Thyroid gland (tissue), 4 donors: Measurements from ENCODE around the gene NECTIN1. TPM values are rescaled to one million over a fixed set of nuclear protein-coding genes. Genes with fewer than 3 reads are reported as not detected.

Experiments
- DNase-seq, 2 donors: peaks; one replicate each; pipeline ENCODE4 v3.0.0-alpha.2; 2019
- H3K27ac ChIP-seq, 3 donors: fragments of 200-600 bp; sonication (generic); 1 replicate in 2 of 3; 2 replicates in 1 of 3; pipeline ENCODE4 v1.5.1; 2016 to 2019; ENCODE audit warnings: mild to moderate bottlenecking in 1 of 3, moderate library complexity in 1 of 3
- H3K27me3 ChIP-seq: fragments of 200-600 bp; sonication (generic); one replicate; pipeline ENCODE4 v1.5.1; 2019
- H3K36me3 ChIP-seq, 2 donors: fragments of 200-600 bp; sonication (generic); one replicate each; pipeline ENCODE4 v1.5.1; 2016 to 2019
- H3K4me1 ChIP-seq, 2 donors: fragments of 200-600 bp; sonication (generic); one replicate each; pipeline ENCODE4 v1.5.1; 2017 to 2019
- H3K4me3 ChIP-seq, 3 donors: fragments of 200-600 bp; sonication (generic); replicated peaks in 1 of 3; 1 replicate in 2 of 3; 2 replicates in 1 of 3; pipeline ENCODE4 v1.5.1; 2016; ENCODE audit warnings: mild to moderate bottlenecking in 1 of 3
- H3K9me3 ChIP-seq: fragments of 200-600 bp; sonication (generic); one replicate; pipeline ENCODE4 v1.5.1; 2017
- POLR2A ChIP-seq, 2 donors: fragments of 450-650 bp; IDR thresholded peaks; one replicate each; pipeline ENCODE4 v1.6.1; 2017; ENCODE audit warnings: antibody characterized with exemption in 2 of 2, mild to moderate bottlenecking in 2 of 2, moderate library complexity in 1 of 2
- WGBS, 2 donors: methylation state at CpG; one replicate each; pipeline ENCODE4 v1.1.5; 2017; 5-methylcytosine and 5-hydroxymethylcytosine counted together
- intact Hi-C: fragments of 100-400 bp; cut with DNase I; formaldehyde crosslinking; loops from one replicate; pipeline ENCODE4 v1.15.1; 2023
- total RNA-seq, 4 donors: library from RNA; depleted of rRNA; stranded (reverse); fragments of >200 nt; gene quantifications; one replicate each; pipeline ENCODE4 v1.2.3, GENCODE V29; 2016
- TF ChIP-seq, protein P1 (sequence below), 6 experiments: fragments of 200-600 bp in 3 of 6; fragments of 450-650 bp in 3 of 6; sonication (generic) in 3 of 6; IDR thresholded peaks; one replicate each; pipeline ENCODE4 v1.5.1; 2016 to 2019; ENCODE audit warnings: antibody characterized with exemption in 6 of 6, mild to moderate bottlenecking in 2 of 6, inconsistent platforms in 1 of 6, moderate library complexity in 1 of 6

The NECTIN1 gene
- total RNA-seq, 4 donors from 2014 or later, result 0.94 to 5.3 (median 2.3) TPM

DNA sequence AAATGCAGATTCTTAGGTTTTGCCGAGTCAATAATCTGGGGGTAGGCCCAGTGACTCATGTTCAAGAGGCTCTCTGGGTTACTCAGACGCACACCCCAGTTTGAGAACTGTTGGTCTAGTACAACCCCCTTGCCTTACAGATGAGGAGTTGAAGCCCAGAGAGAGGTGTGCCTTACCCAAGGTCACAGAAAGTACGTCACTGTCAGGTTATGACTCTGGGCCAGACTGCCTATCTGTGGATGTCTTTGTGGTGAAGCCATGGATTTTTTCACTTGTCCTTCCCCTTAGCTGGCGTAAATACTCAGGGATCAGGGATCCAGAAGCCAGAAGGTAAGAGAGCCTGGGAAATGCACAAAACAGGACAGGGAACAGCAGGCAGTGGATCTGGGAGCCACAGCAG lies 25.2 kb upstream of the NECTIN1 start:
- no peak overlapping the region for H3K4me3 ChIP-seq
- no peaks in the 10 kb centered on the region for H3K36me3 ChIP-seq
- H3K27ac ChIP-seq, result no peak overlapping the region
- H3K4me1 ChIP-seq, result no peaks in the 10 kb centered on the region
- no peaks in the 10 kb centered on the region for H3K27me3 ChIP-seq
- H3K9me3 ChIP-seq, result no peaks in the 10 kb centered on the region
- intact Hi-C loops, result no loop called here
- TF ChIP-seq, protein P1, sequence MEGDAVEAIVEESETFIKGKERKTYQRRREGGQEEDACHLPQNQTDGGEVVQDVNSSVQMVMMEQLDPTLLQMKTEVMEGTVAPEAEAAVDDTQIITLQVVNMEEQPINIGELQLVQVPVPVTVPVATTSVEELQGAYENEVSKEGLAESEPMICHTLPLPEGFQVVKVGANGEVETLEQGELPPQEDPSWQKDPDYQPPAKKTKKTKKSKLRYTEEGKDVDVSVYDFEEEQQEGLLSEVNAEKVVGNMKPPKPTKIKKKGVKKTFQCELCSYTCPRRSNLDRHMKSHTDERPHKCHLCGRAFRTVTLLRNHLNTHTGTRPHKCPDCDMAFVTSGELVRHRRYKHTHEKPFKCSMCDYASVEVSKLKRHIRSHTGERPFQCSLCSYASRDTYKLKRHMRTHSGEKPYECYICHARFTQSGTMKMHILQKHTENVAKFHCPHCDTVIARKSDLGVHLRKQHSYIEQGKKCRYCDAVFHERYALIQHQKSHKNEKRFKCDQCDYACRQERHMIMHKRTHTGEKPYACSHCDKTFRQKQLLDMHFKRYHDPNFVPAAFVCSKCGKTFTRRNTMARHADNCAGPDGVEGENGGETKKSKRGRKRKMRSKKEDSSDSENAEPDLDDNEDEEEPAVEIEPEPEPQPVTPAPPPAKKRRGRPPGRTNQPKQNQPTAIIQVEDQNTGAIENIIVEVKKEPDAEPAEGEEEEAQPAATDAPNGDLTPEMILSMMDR (IDR thresholded peaks at IDR 0.05), result no peak
- TF ChIP-seq POLR2A (IDR thresholded peaks at IDR 0.05), result no peak
- no peak for DNase-seq
- 89 to 93% methylated on average over 3 to 4 of the region's 4 CpGs for WGBS, 2 donors

DNA sequence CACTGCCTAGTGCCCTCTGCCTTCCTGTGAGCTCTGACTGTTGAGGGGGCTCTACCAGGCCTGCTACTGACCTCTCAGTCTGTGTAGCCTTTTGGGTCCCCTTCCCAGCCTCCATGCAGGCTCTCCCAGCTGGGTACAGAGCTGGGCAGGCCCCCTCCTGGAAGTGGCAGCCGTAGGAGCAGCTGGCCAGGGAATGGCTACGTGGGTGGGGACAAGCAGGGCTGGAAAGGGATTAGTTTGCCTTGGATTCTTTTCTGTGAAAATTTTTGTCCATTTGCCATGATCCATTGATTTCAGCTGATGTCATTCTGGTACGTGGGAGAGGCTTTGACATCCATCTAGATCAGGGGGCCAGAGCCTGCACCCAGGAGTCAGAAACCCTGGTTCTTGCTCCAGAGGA lies 23.9 kb upstream of the NECTIN1 start:
- Histone ChIP-seq H3K9me3 (no peaks in the 10 kb centered on the region), H3K4me3 (no peak overlapping the region), H3K4me1 (no peaks in the 10 kb centered on the region), H3K36me3 (no peaks in the 10 kb centered on the region), H3K27ac (no peak overlapping the region), H3K27me3 (no peaks in the 10 kb centered on the region)
- no peak for DNase-seq
- no peak for TF ChIP-seq POLR2A (IDR thresholded peaks at IDR 0.05)
- TF ChIP-seq, protein P1 (IDR thresholded peaks at IDR 0.05), result no peak
- WGBS, 2 donors, result 36 to 38% methylated on average over 3 of the region's 3 CpGs
- intact Hi-C loops, result no loop called here

DNA sequence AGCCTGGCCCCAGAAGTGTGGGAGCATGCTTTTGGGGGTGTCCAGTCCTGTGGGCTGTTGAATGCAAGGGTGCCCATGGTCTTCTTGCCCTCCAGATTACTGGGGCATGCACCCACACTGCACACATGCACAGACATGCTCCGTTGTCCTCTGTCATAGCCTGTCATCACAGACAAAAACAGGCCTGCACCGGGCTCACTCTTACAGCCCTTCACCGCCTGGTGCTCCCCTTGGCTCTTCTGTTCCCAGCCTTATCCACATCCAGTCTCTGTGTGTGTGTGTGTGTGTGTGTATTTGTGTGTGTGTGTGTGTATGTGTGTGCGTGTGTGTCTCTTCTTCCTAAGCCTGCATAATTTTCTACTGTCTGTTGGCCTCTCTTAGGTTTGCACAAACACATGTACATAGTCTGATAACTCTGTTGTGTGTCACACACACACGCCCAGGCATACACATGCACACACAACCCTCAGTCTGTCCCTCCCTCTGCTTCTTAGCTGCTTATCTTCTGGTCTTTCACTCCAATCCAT lies 23.4 kb upstream of the NECTIN1 start:
- Histone ChIP-seq H3K27ac (no peak overlapping the region), H3K9me3 (no peaks in the 10 kb centered on the region), H3K36me3 (no peaks in the 10 kb centered on the region), H3K27me3 (no peaks in the 10 kb centered on the region), H3K4me1 (no peaks in the 10 kb centered on the region), H3K4me3 (no peak overlapping the region)
- no peak for DNase-seq
- intact Hi-C loops, result no loop called here
- no peak for TF ChIP-seq POLR2A (IDR thresholded peaks at IDR 0.05)
- TF ChIP-seq, protein P1 (IDR thresholded peaks at IDR 0.05), result no peak
- WGBS, 2 donors, result 80 to 86% methylated on average over 5 of the region's 5 CpGs

DNA sequence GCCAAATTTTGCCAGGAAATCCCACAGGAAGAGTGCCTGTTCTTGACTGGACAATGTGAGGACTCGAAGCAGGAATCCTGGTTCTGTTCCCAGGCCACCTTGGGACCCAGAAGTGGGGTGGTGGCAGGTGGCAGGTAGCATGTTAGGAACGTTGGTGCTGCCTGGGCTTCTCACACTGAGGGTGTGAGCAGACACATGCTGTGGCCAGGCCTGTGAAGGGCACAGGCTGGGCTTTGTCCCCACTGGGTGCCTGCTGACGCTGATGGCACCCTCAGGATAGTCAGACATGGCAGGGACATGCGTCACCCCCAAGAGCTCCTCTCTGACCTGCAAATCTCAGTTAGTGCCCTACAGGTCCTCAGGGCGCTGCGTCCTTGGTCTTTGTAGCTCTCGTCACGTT lies 21.1 kb upstream of the NECTIN1 start:
- no peaks in the 10 kb centered on the region for H3K9me3 ChIP-seq
- intact Hi-C loops, result no loop called here
- H3K4me1 ChIP-seq, result no peaks in the 10 kb centered on the region
- H3K27ac ChIP-seq, result no peak overlapping the region
- WGBS, 2 donors, result 81 to 85% methylated on average over 7 to 8 of the region's 8 CpGs
- H3K27me3 ChIP-seq, result no peaks in the 10 kb centered on the region
- DNase-seq, result no peak
- no peaks in the 10 kb centered on the region for H3K36me3 ChIP-seq
- no peak for TF ChIP-seq POLR2A (IDR thresholded peaks at IDR 0.05)
- TF ChIP-seq, protein P1 (IDR thresholded peaks at IDR 0.05), result no peak
- no peak overlapping the region for H3K4me3 ChIP-seq

DNA sequence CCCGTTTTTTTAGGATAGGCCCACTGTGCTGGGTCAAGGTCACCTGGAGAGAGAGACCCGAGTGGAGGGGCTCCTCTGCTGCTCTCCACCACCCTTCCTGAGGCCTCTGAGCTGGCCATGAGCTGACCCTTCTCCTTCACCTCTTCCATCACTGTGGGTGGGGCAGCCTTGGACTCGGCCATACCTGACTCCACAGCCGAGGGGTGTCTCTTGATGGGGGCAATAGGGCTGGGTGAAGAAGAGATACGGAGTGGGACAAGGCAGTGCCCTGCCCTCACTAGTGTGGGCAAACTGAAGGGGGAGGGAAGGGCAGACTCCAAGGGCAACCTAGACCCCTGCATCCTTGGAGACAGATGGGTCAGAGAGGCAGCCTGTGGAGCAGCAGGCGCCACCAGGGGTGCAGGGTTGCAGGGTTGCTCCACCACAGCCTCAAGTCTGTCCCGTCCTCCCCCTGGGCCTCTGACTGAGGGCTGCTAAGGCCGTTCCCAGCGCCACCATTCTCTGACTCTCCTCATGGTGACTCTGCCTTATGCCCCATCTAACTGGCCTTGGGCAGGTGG lies 20.1 kb upstream of the NECTIN1 start:
- no peak overlapping the region for H3K27ac ChIP-seq
- intact Hi-C loops, result no loop called here
- no peak overlapping the region for H3K4me3 ChIP-seq
- H3K9me3 ChIP-seq, result no peaks in the 10 kb centered on the region
- no peaks in the 10 kb centered on the region for H3K27me3 ChIP-seq
- H3K36me3 ChIP-seq, result no peaks in the 10 kb centered on the region
- 73 to 76% methylated on average over 8 to 9 of the region's 9 CpGs for WGBS, 2 donors
- no peaks in the 10 kb centered on the region for H3K4me1 ChIP-seq
- DNase-seq, result no peak
- TF ChIP-seq, protein P1 (IDR thresholded peaks at IDR 0.05), result no peak
- TF ChIP-seq POLR2A (IDR thresholded peaks at IDR 0.05), result no peak
